GM19463 (cell line): ENCODE results near the gene DIS3L2.
"Not testable (repeated sequence)": the region's sequence is repeated elsewhere in the genome, so short reads cannot be mapped to it uniquely, and the experiment has no call there.

Experiments
- ATAC-seq: cut with Tn5 transposase; IDR thresholded peaks from one replicate; pipeline ENCODE4 v1.9.1; 2021; ENCODE audit warnings: mild to moderate bottlenecking, moderate library complexity; ENCODE audit not compliant: unreplicated experiment

The DIS3L2 gene

DNA sequence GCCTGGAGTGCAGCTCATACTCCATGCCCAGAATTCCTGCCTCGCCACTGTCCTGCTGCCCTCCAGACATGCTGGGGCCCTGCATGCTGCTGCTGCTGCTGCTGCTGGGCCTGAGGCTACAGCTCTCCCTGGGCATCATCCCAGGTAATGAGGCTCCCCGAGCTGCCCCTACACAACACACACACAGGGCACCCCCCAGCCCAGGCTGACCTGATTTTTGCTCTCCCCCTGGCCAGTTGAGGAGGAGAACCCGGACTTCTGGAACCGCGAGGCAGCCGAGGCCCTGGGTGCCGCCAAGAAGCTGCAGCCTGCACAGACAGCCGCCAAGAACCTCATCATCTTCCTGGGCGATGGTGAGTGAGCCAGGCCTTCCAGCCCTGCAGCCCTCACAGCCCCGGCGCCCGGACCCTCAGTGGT, 417.2 kb downstream of the DIS3L2 start, which contains the start of gene ALPP:
Gene ALPP, plus strand, starts transcription at position 17 of the 417 bp plus-strand sequence. Its CDS starts 52 bp downstream, at position 69.
- not testable (repeated sequence) for ATAC-seq

DNA sequence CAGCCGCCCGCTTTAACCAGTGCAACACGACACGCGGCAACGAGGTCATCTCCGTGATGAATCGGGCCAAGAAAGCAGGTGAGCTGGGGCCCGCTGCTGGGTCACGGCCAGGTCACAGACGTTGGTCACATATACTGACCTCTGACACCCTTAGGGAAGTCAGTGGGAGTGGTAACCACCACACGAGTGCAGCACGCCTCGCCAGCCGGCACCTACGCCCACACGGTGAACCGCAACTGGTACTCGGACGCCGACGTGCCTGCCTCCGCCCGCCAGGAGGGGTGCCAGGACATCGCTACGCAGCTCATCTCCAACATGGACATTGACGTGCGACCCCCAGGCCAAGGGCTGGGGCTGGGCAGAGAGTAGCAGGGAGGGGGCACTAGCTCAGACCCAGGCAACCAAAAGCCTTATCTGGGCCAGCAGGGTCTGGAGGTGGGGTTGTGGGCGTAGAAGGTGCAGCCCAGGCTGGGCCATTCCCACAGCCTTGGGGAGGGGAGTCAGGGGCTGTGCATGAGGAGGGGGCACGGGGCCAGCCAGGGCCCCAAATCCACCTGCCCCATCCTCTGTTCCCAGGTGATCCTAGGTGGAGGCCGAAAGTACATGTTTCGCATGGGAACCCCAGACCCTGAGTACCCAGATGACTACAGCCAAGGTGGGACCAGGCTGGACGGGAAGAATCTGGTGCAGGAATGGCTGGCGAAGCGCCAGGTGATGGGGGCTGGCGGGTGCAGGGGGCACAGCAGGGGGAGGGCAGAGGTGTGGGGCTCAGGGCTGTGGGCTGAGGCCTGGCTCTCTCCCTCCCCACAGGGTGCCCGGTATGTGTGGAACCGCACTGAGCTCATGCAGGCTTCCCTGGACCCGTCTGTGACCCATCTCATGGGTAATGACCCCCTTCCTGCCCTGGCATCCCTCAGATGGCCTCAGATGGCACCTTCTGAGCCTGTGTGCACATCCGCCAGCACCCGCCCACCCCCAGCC, 418.4 kb downstream of the DIS3L2 start:
- not testable (repeated sequence) for ATAC-seq

DNA sequence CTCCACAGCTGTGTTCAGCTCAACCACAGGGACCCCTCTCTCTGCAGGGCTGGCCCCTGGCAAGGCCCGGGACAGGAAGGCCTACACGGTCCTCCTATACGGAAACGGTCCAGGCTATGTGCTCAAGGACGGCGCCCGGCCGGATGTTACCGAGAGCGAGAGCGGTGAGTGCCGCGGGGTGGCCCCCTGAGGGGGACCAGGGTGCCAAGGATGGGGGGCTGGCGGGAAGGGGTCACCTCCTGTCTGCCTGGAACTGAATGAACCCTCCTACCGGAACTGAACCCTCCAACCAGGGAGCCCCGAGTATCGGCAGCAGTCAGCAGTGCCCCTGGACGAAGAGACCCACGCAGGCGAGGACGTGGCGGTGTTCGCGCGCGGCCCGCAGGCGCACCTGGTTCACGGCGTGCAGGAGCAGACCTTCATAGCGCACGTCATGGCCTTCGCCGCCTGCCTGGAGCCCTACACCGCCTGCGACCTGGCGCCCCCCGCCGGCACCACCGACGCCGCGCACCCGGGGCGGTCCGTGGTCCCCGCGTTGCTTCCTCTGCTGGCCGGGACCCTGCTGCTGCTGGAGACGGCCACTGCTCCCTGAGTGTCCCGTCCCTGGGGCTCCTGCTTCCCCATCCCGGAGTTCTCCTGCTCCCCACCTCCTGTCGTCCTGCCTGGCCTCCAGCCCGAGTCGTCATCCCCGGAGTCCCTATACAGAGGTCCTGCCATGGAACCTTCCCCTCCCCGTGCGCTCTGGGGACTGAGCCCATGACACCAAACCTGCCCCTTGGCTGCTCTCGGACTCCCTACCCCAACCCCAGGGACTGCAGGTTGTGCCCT, 419.9 kb downstream of the DIS3L2 start:
- ATAC-seq: not testable (repeated sequence)

DNA sequence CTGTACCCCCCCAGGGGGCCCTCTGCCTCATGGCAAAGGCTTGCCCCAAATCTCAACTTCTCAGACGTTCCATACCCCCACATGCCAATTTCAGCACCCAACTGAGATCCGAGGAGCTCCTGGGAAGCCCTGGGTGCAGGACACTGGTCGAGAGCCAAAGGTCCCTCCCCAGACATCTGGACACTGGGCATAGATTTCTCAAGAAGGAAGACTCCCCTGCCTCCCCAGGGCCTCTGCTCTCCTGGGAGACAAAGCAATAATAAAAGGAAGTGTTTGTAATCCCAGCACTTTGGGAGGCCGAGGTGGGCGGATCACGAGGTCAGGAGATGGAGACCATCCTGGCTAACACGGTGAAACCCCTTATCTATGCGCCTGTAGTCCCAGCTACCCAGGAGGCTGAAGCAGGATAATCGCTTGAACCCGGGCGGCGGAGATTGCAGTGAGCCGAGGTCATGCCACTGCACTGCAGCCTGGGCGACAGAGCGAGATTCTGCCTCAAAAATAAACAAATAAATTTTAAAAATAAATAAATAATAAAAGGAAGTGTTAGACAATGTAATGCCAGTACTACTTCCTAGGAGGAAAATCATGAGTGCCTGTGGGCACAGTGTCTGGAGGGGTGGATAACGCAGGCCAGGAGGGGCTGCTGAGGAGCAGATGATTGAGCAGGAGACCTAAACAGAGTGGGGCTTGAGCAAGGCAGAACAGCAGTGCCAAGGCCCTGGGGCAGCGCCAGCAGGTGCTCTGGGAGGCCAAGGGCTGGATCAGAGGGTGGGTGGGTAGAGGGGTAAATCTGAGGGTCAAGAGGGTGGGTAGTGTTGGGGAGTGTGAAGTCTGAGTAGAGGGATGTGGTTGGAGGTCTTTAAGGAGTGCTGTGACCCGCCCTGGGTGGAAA, 421.1 kb downstream of the DIS3L2 start:
- ATAC-seq: no peak

DNA sequence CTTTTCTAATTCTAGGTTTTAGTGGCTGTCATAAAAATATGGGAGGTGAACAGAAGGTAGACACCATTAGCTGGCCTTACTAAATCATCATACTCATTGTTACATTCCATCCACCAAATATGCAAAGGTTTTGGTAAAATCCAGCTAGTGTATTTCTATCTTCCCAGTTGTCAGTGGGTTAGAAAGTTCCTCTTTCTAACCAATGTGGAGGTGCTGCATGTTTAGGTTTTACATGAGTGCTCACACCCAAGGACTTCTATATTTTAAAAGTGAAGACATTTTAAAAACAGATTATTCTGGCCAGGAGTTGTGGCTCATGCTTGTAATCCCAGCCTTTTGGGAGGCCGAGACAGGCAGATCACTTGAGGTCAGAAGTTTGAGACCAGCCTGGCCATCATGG, 423.0 kb downstream of the DIS3L2 start:
- ATAC-seq: no peak

DNA sequence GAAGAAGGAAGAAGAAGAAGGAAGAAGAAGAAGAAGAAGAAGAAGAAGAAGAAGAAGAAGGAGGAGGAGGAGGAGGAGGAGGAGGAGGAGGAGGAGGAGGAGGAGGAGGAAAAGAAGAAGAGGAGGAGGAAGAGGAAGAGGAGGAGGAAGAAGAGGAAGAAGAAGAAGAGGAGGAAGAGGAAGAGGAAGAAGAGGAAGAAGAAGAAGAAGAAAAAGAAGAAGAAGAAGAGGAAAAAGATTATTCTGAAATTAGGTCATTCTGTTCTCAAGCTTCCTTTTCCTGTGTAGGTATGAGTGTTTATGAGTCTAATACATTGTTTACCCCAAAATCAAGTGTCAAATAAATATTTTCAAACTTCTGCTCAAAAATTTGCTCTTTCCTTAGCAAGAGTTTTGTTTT, 423.5 kb downstream of the DIS3L2 start:
- not testable (repeated sequence) for ATAC-seq

DNA sequence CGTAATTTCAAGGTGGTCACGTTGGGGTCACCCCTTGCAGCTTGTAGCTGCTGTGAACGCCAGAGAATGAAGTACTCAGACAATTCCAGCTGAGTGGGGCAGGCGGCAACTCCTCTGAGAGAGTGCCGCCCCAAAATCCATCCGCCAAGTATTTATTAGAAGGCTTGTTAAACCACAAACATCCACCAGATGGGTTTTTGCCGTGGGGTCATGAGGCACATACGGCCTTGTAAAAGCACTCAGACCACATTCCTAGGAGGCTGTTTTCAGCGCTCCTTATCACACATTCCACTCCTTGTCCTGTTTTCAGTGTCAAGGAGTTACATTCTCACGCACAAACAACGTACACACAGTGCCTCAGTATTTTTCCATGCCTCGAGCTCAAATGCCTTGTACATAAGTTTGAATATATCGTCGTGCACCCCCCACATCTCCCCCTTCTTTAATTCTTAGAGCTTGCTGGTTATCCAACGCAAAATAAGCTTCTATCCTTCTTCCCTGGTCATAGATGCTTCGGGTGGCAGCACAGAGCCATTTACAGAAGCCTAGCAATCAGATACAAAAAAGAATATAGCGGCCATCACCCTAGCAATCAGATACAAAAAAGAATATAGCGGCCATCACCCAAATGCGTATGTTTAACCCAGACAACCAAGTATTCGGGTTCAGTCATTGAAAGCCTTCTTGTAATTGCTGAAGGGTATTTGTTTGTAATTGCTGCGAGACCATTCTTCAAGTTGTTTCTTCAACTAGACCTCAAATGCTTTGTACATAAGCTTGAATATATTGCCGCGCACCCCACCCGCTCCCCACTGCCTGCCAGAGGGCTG, 424.4 kb downstream of the DIS3L2 start:
- no peak for ATAC-seq

DNA sequence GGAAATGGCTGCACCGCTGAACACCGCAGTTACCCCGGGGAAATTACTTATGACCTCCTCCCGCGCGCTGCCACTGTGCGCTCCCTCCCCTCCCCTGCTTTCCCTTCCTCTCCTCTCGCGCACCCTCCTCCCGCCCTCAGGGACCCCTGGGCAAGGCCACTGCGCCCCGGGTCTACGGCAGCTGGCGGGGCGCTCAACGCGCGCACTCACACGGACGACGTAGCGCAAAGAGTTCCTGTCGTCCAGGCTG, 424.9 kb downstream of the DIS3L2 start:
- ATAC-seq: no peak
